ENCODE data around the gene MRC1.

The MRC1 gene

GRCh38 chr10:17848646-17849045, 39.5 kb downstream of the MRC1 start:
- DNase-seq = no peak

- no peak for DNase-seq
Measured at GRCh38 chr10:17850501-17850900, 41.4 kb downstream of the MRC1 start.

GRCh38 chr10:17851611-17852010, 42.5 kb downstream of the MRC1 start:
- no peak for DNase-seq

GRCh38 chr10:17854044-17854652, 45.0 kb downstream of the MRC1 start:
- no peak for DNase-seq

GRCh38 chr10:17857040-17857439, 47.9 kb downstream of the MRC1 start:
- DNase-seq = no peak

- DNase-seq = no peak
Measured at GRCh38 chr10:17859492-17860156, 50.5 kb downstream of the MRC1 start.

GRCh38 chr10:17861760-17862159, 52.6 kb downstream of the MRC1 start:
- no peak for DNase-seq

GRCh38 chr10:17865351-17865750, 56.2 kb downstream of the MRC1 start:
- DNase-seq = no peak

GRCh38 chr10:17866346-17866745, 57.2 kb downstream of the MRC1 start:
- no peak for DNase-seq

- DNase-seq = no peak
Measured at GRCh38 chr10:17867056-17867455, 57.9 kb downstream of the MRC1 start.

GRCh38 chr10:17871036-17871435, 61.9 kb downstream of the MRC1 start:
- DNase-seq = no peak

GRCh38 chr10:17872191-17873091, 63.3 kb downstream of the MRC1 start:
- no peak for DNase-seq

GRCh38 chr10:17873946-17874345, 64.8 kb downstream of the MRC1 start:
- DNase-seq = no peak

GRCh38 chr10:17877121-17877520, 68.0 kb downstream of the MRC1 start:
- no peak for DNase-seq

- DNase-seq = no peak
Measured at GRCh38 chr10:17878896-17879295, 69.7 kb downstream of the MRC1 start.

- no peak for DNase-seq
Measured at GRCh38 chr10:17880601-17881000, 71.5 kb downstream of the MRC1 start.

GRCh38 chr10:17882557-17882956, 73.4 kb downstream of the MRC1 start:
- DNase-seq = no peak

- DNase-seq = no peak
Measured at GRCh38 chr10:17883621-17884020, 74.5 kb downstream of the MRC1 start.

- DNase-seq = no peak
Measured at GRCh38 chr10:17888189-17888588, 79.0 kb downstream of the MRC1 start.

GRCh38 chr10:17891435-17891834, 82.3 kb downstream of the MRC1 start:
- DNase-seq = no peak

- no peak for DNase-seq
Measured at GRCh38 chr10:17904564-17904963, 95.4 kb downstream of the MRC1 start.

GRCh38 chr10:17905491-17905890, 96.3 kb downstream of the MRC1 start:
- DNase-seq = no peak

GRCh38 chr10:17906002-17906401, 96.9 kb downstream of the MRC1 start:
- no peak for DNase-seq

GRCh38 chr10:17907641-17908040, 98.5 kb downstream of the MRC1 start:
- DNase-seq = no peak

Measured in activated T-cell treated with anti-CD3 and anti-CD28 coated beads for 4 hours (primary cell).